GM23248 (cell line): ENCODE results near the gene ZSWIM6.

Source experiments
- EZH2 ChIP-seq: fragments of 200-600 bp; sonication (generic); IDR thresholded peaks from 2 replicates; pipeline ENCODE4 v1.6.1; 2018; ENCODE audit warnings: antibody characterized with exemption, mild to moderate bottlenecking; ENCODE audit not compliant: insufficient read depth, poor library complexity, severe bottlenecking
- EZH2phosphoT487 ChIP-seq: fragments of 200-600 bp; sonication (generic); IDR thresholded peaks from 2 replicates; pipeline ENCODE4 v1.6.1; 2018; ENCODE audit warnings: antibody characterized with exemption, moderate library complexity, mild to moderate bottlenecking, low read depth; ENCODE audit not compliant: insufficient read depth

GRCh38 chr5:61538722-61539501 lies 206.9 kb downstream of the ZSWIM6 start:
- TF ChIP-seq EZH2phosphoT487 (no peak), EZH2 (no peak)
